Measurements from ENCODE around the gene TARBP2. TPM values are rescaled to one million over a fixed set of nuclear protein-coding genes. Genes with fewer than 3 reads are reported as not detected.

The TARBP2 gene
- total and polyA plus RNA-seq, 2 donors from 2014 or later = 32.5 to 36.3 TPM

GRCh38 chr12:53518381-53518780 lies 17.3 kb downstream of the TARBP2 start:
- Histone ChIP-seq H3K27me3 (ENCODE audit: control insufficient read depth, insufficient read depth, low read length) (no peaks in the 10 kb centered on the region), H3K27ac (ENCODE audit: low read depth in 2 of 2, low read length in 2 of 2) (no peak overlapping the region)

GRCh38 chr12:53523131-53523530 lies 22.0 kb downstream of the TARBP2 start:
- DNase-seq (no peak), FAIRE-seq (no peak)
- Histone ChIP-seq H3K4me3 (ENCODE audit: low read length in 3 of 3) (no peak overlapping the region), H3K9me3 (ENCODE audit: control insufficient read depth in 2 of 3, insufficient read depth in 1 of 3, low read length in 3 of 3) (no peaks in the 10 kb centered on the region), H3K27me3 (ENCODE audit: control insufficient read depth, insufficient read depth, low read length) (no peaks in the 10 kb centered on the region), H3K27ac (ENCODE audit: low read depth in 2 of 2, low read length in 2 of 2) (no peak overlapping the region), H3K36me3 (ENCODE audit: control insufficient read depth in 2 of 3, insufficient read depth in 3 of 3, low read length in 3 of 3) (peaks cover 9 to 45% (median 22%) of the 10 kb centered on the region in 3 donors), H3K4me1 (ENCODE audit: control insufficient read depth in 2 of 3, insufficient read depth in 2 of 3, low read depth in 1 of 3, low read length in 3 of 3) (no peaks in the 10 kb centered on the region), H3K9ac (ENCODE audit: low read length in 3 of 3) (no peak overlapping the region)
- no peak for TF ChIP-seq CTCF (IDR thresholded peaks at IDR 0.05; ENCODE audit: borderline replicate concordance, extremely low read depth, insufficient read depth)
- intact Hi-C loops (cut with DNase I) = no loop called here

More at GRCh38 chr12:53518381-53518780, 17.3 kb downstream of the TARBP2 start:
- DNase-seq (no peak), FAIRE-seq (no peak)
- Histone ChIP-seq H3K4me3 (ENCODE audit: low read length in 3 of 3) (no peak overlapping the region), H3K9me3 (ENCODE audit: control insufficient read depth in 2 of 3, insufficient read depth in 1 of 3, low read length in 3 of 3) (no peaks in the 10 kb centered on the region), H3K36me3 (ENCODE audit: control insufficient read depth in 2 of 3, insufficient read depth in 3 of 3, low read length in 3 of 3) (peaks cover 13 to 65% (median 38%) of the 10 kb centered on the region in 3 donors), H3K9ac (ENCODE audit: low read length in 3 of 3) (no peak overlapping the region), H3K4me1 (ENCODE audit: control insufficient read depth in 2 of 3, insufficient read depth in 2 of 3, low read depth in 1 of 3, low read length in 3 of 3) (no peaks in the 10 kb centered on the region)
- no peak for TF ChIP-seq CTCF (IDR thresholded peaks at IDR 0.05; ENCODE audit: borderline replicate concordance, extremely low read depth, insufficient read depth)
- intact Hi-C loops (cut with DNase I) = loop anchor here (10.0 kb wide), 1 partner anchor 184 kb away; the partner anchor contains the start of gene SP7

GRCh38 chr12:53524476-53524875 lies 23.4 kb downstream of the TARBP2 start:
- FAIRE-seq (no peak), DNase-seq (no peak)
- Histone ChIP-seq H3K36me3 (ENCODE audit: control insufficient read depth in 2 of 3, insufficient read depth in 3 of 3, low read length in 3 of 3) (peaks cover 9 to 36% (median 24%) of the 10 kb centered on the region in 3 donors), H3K27ac (ENCODE audit: low read depth in 2 of 2, low read length in 2 of 2) (no peak overlapping the region), H3K27me3 (ENCODE audit: control insufficient read depth, insufficient read depth, low read length) (no peaks in the 10 kb centered on the region), H3K4me3 (ENCODE audit: low read length in 3 of 3) (no peak overlapping the region), H3K9ac (ENCODE audit: low read length in 3 of 3) (no peak overlapping the region), H3K4me1 (ENCODE audit: control insufficient read depth in 2 of 3, insufficient read depth in 2 of 3, low read depth in 1 of 3, low read length in 3 of 3) (no peaks in the 10 kb centered on the region), H3K9me3 (ENCODE audit: control insufficient read depth in 2 of 3, insufficient read depth in 1 of 3, low read length in 3 of 3) (no peaks in the 10 kb centered on the region)
- intact Hi-C loops (cut with DNase I) = no loop called here
- no peak for TF ChIP-seq CTCF (IDR thresholded peaks at IDR 0.05; ENCODE audit: borderline replicate concordance, extremely low read depth, insufficient read depth)

DNA sequence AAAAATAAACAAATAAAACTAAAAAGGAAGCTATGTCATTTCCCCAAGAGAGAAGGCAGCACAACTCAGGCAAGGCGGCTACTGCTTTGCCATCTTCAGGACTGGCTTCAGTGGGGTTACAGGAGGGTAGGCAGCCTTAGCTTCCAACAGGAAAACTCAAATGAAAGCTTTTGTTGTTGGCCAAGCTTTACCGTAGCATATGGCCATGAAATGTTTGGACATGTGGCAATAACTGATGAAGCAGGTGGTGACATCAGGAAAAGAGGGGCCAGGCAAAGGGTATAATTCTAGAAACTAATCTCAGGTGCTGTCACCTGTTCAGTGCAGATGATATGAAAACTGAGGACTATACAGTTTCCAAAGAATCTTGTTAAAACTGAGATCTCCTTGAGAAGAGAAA lies 29.0 kb downstream of the TARBP2 start:
- TF ChIP-seq CTCF (IDR thresholded peaks at IDR 0.05; ENCODE audit: borderline replicate concordance, extremely low read depth, insufficient read depth) = no peak
- no peaks in the 10 kb centered on the region for H3K27me3 ChIP-seq (ENCODE audit: control insufficient read depth, insufficient read depth, low read length)
- no peak overlapping the region for H3K27ac ChIP-seq (ENCODE audit: low read depth in 2 of 2, low read length in 2 of 2)
- intact Hi-C loops (cut with DNase I) = no loop called here
- H3K9me3 ChIP-seq (ENCODE audit: control insufficient read depth in 2 of 3, insufficient read depth in 1 of 3, low read length in 3 of 3) = no peaks in the 10 kb centered on the region
- H3K4me1 ChIP-seq (ENCODE audit: control insufficient read depth in 2 of 3, insufficient read depth in 2 of 3, low read depth in 1 of 3, low read length in 3 of 3) = no peaks in the 10 kb centered on the region
- H3K36me3 ChIP-seq (ENCODE audit: control insufficient read depth in 2 of 3, insufficient read depth in 3 of 3, low read length in 3 of 3) = peaks cover 7 to 40% (median 31%) of the 10 kb centered on the region in 3 donors
- FAIRE-seq (no peak), DNase-seq (no peak)
- no peak overlapping the region for H3K4me3 ChIP-seq (ENCODE audit: low read length in 3 of 3)
- no peak overlapping the region for H3K9ac ChIP-seq (ENCODE audit: low read length in 3 of 3)
